ENCODE data around the gene PGAM2.

GRCh38 chr7:44058759-44059218, 6.6 kb downstream of the PGAM2 start:
- TF ChIP-seq CTCF (conservative IDR thresholded peaks at IDR 0.05; ENCODE audit: low read depth in 2 of 2) (no peak), POLR2AphosphoS5 (IDR thresholded peaks at IDR 0.05; ENCODE audit: low read depth) (no peak), EZH2 (IDR thresholded peaks at IDR 0.05; ENCODE audit: low read depth, unreplicated experiment) (no peak), ZNF331 (CRISPR knock-in tag; IDR thresholded peaks at IDR 0.05; ENCODE audit: low read depth) (no peak), REST (IDR thresholded peaks at IDR 0.05; ENCODE audit: unreplicated experiment) (no peak), CREB1 (CRISPR knock-in tag; IDR thresholded peaks at IDR 0.05; ENCODE audit: low read depth) (no peak), EZH2phosphoT487 (IDR thresholded peaks at IDR 0.05; ENCODE audit: unreplicated experiment) (no peak), NANOG (IDR thresholded peaks at IDR 0.05; ENCODE audit: borderline replicate concordance) (no peak), JUNB (IDR thresholded peaks at IDR 0.05; ENCODE audit: unreplicated experiment) (no peak), ZNF114 (CRISPR knock-in tag; IDR thresholded peaks at IDR 0.05) (no peak), ETS1 (IDR thresholded peaks at IDR 0.05) (no peak), ZNF462 (CRISPR knock-in tag; IDR thresholded peaks at IDR 0.05) (no peak), STAT1 (IDR thresholded peaks at IDR 0.05; ENCODE audit: unreplicated experiment) (no peak)
